ENCODE results near the gene PGAP6. TPM values are rescaled to one million over a fixed set of nuclear protein-coding genes. Genes with fewer than 3 reads are reported as not detected.

PGAP6 gene
- total and polyA plus RNA-seq, 2 of the 8 experiments (the other 6 are each of a cell fraction or from before 2014, with no cell fraction given), result 86.8 to 364 TPM

DNA sequence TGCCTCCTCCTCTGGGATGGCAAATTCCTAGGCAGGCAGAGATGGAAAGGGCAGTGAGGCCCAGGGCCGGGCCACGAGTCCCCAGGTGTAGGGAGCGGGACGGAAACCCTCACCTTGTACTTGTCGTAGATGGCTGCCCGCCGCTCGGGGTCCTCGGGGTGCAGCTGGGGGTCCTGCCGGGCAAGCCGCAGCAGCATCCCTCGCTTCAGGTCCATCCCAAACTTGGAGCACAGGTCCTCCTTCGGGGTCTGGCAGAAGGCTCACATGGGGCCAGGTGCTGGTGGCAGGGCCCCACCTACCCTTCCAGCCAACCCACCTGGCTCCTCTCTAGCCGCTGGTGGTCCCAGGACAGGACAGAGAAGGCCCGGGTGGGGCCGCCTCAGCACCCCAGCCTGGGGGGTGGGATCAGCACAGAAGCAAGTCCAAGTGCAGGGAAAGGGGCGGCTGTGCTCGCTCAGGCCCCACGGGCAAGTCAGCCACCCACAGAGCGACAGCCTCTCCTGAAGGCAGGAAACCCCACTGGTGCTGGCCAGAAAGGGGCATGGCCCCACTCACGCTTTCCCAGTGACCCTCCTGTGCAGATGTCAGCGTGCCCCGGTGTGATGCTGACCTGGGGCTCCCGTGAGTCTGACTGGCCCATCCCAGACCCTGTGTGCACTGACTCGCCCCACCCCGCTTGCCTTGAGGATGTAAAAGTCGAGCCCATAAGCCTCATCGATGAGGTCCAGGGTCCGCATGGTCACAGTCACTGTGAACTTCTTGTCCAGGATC lies 13.2 kb downstream of the PGAP6 start:
- Histone ChIP-seq H3K79me1 (ENCODE audit: low read depth, low read length) (no peaks in the 10 kb centered on the region; the same call in 1 of the 2 replicates), H2AK5ac (ENCODE audit: low read depth, low read length) (no peak overlapping the region), H4K91ac (replicated peaks; ENCODE audit: insufficient read length, low read length) (no peak overlapping the region), H2AFZ (ENCODE audit: low read length) (no peak overlapping the region), H3K23me2 (ENCODE audit: low read depth, low read length) (no peaks in the 10 kb centered on the region; the same call in 1 of the 2 replicates), H3K14ac (ENCODE audit: insufficient read length) (no peak overlapping the region), H3K36me3 (ENCODE audit: control insufficient read depth in 2 of 4, insufficient read depth in 4 of 4, low read length in 3 of 4) (peaks cover 12 to 35% (median 28%) of the 10 kb centered on the region in 4 experiments; a peak in 6 of 8 replicates), H4K5ac (ENCODE audit: insufficient read length, low read depth, low read length) (no peak overlapping the region), H3K18ac (ENCODE audit: extremely low read depth, low read length) (no peak overlapping the region), H3K9me3 (ENCODE audit: insufficient read depth in 2 of 2, low read depth in 1 of 2, low read length in 1 of 2) (no peaks in the 10 kb centered on the region), H3K27ac (ENCODE audit: low read depth, low read length) (no peak overlapping the region), H2BK15ac (ENCODE audit: low read length) (no peak overlapping the region), H2BK5ac (ENCODE audit: low read depth, low read length) (no peak overlapping the region), H3K9ac (replicated peaks in 1 of 4; ENCODE audit: extremely low read depth in 1 of 4, low read depth in 3 of 4, low read length in 3 of 4) (no peak overlapping the region), H4K20me1 (replicated peaks in 1 of 2; ENCODE audit: control insufficient read depth in 1 of 2, insufficient read depth in 2 of 2, low read length in 2 of 2) (peaks cover 3 to 21% of the 10 kb centered on the region in 2 experiments), H2BK120ac (replicated peaks; ENCODE audit: low read depth, low read length) (no peak overlapping the region), H3K56ac (replicated peaks; ENCODE audit: insufficient read length, low read depth, low read length) (no peak overlapping the region), H2BK20ac (ENCODE audit: low read length) (no peak overlapping the region), H3K4me2 (ENCODE audit: insufficient read depth in 1 of 2, low read depth in 2 of 2, low read length in 2 of 2) (peak overlapping the region in 1 of 2 experiments; percentile 70; a peak in 1 of 4 replicates), H3K4ac (replicated peaks; ENCODE audit: insufficient read length, low read depth, low read length) (no peak overlapping the region), H3K23ac (ENCODE audit: insufficient read length) (no peak overlapping the region), H4K8ac (ENCODE audit: extremely low read depth, insufficient read depth, low read length) (no peak overlapping the region; the same call in 1 of the 2 replicates), H3K4me1 (replicated peaks in 1 of 4; ENCODE audit: control insufficient read depth in 3 of 4, insufficient read depth in 4 of 4, low read length in 3 of 4) (peaks cover 0 to 10% (median 8%) of the 10 kb centered on the region in 4 experiments; a peak in 5 of 7 replicates), H2BK12ac (ENCODE audit: low read depth, low read length) (no peak overlapping the region), H3K27me3 (replicated peaks in 1 of 4; ENCODE audit: control insufficient read depth in 3 of 4, extremely low read depth in 1 of 4, insufficient read depth in 3 of 4, low read length in 3 of 4) (no peaks in the 10 kb centered on the region), H3K79me2 (ENCODE audit: control insufficient read depth in 1 of 2, insufficient read depth in 2 of 2, low read length in 2 of 2) (no peaks in the 10 kb centered on the region; a peak in 1 of 4 replicates), H3K4me3 (ENCODE audit: extremely low read depth in 1 of 4, insufficient read depth in 2 of 4, low read depth in 3 of 4, low read length in 4 of 4) (no peak overlapping the region)
- 93% methylated on average over 27 of the region's 29 CpGs; no CpG with 5 or more reads in 1 of the 2 experiments for WGBS, 2 experiments (ENCODE audit: extremely low coverage in 1 of 2, insufficient coverage in 1 of 2, insufficient read length in 1 of 2, insufficient replicate concordance in 2 of 2, low coverage in 1 of 2, low lambda C conversion rate in 2 of 2, missing lambda C conversion rate in 1 of 2)
- FAIRE-seq, result no peak
- DNase-seq (ENCODE audit: low read depth in 1 of 2, low spot score in 2 of 2), result no peak
- CTCF ChIA-PET (ENCODE audit: partially characterized antibody), result interaction anchor here (1.0 to 1.4 kb wide), 4 partner anchors 22 to 133 kb away, joined by 3 read pairs; no protein-coding TSS in a partner anchor
- POLR2A ChIA-PET (ENCODE audit: partially characterized antibody), result interaction anchor here (0.8 to 1.7 kb wide), 4 partner anchors 11 to 100 kb away, joined by 3 to 7 read pairs (median 4); partner anchors contain the start of gene DECR2
- TF ChIP-seq GABPA (IDR thresholded peaks at IDR 0.05; ENCODE audit: borderline replicate concordance, insufficient read depth, low read length) (no peak), JUND (IDR thresholded peaks at IDR 0.05; ENCODE audit: low read length) (no peak), TAF1 (IDR thresholded peaks at IDR 0.05; ENCODE audit: low read depth, low read length) (no peak), FOSL1 (IDR thresholded peaks at IDR 0.05; ENCODE audit: insufficient read depth, low read depth, low read length) (no peak)
- TF ChIP-seq, protein P1, sequence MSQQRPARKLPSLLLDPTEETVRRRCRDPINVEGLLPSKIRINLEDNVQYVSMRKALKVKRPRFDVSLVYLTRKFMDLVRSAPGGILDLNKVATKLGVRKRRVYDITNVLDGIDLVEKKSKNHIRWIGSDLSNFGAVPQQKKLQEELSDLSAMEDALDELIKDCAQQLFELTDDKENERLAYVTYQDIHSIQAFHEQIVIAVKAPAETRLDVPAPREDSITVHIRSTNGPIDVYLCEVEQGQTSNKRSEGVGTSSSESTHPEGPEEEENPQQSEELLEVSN (IDR thresholded peaks at IDR 0.05), result no peak
- TF ChIP-seq, protein P2, sequence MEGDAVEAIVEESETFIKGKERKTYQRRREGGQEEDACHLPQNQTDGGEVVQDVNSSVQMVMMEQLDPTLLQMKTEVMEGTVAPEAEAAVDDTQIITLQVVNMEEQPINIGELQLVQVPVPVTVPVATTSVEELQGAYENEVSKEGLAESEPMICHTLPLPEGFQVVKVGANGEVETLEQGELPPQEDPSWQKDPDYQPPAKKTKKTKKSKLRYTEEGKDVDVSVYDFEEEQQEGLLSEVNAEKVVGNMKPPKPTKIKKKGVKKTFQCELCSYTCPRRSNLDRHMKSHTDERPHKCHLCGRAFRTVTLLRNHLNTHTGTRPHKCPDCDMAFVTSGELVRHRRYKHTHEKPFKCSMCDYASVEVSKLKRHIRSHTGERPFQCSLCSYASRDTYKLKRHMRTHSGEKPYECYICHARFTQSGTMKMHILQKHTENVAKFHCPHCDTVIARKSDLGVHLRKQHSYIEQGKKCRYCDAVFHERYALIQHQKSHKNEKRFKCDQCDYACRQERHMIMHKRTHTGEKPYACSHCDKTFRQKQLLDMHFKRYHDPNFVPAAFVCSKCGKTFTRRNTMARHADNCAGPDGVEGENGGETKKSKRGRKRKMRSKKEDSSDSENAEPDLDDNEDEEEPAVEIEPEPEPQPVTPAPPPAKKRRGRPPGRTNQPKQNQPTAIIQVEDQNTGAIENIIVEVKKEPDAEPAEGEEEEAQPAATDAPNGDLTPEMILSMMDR (IDR thresholded peaks at IDR 0.05; ENCODE audit: control extremely low read depth in 1 of 3, insufficient read depth in 1 of 3, low read depth in 1 of 3, low read length in 3 of 3), result no peak

All from H1 (cell line).